Effector memory CD4-positive, alpha-beta T cell (primary cell): ENCODE measurements around the gene PHKA1.

Experiments used
- DNase-seq, 3 donors: peaks; one replicate each; pipeline ENCODE4 v3.0.0-alpha.2; 2020
- H3K27ac ChIP-seq: 2 replicates; pipeline ENCODE4 v1.7.0; 2013; ENCODE audit warnings: mild to moderate bottlenecking, low read length, moderate library complexity; ENCODE audit not compliant: insufficient read depth, poor library complexity, severe bottlenecking
- H3K27me3 ChIP-seq: replicated peaks from 2 replicates; pipeline ENCODE4 v1.7.0; 2013; ENCODE audit warnings: mild to moderate bottlenecking, low read length; ENCODE audit not compliant: insufficient read depth, control insufficient read depth, poor library complexity, severe bottlenecking
- H3K36me3 ChIP-seq: 2 replicates; pipeline ENCODE4 v1.7.0; 2013; ENCODE audit warnings: mild to moderate bottlenecking, low read length, moderate library complexity; ENCODE audit not compliant: control insufficient read depth, insufficient read depth
- H3K4me1 ChIP-seq: 2 replicates; pipeline ENCODE4 v1.7.0; 2013; ENCODE audit warnings: low read length, mild to moderate bottlenecking; ENCODE audit not compliant: control insufficient read depth, insufficient read depth, poor library complexity, severe bottlenecking
- H3K4me3 ChIP-seq: 2 replicates; pipeline ENCODE4 v1.7.0; 2013; ENCODE audit warnings: low read length, low read depth, mild to moderate bottlenecking; ENCODE audit not compliant: insufficient read depth, poor library complexity, severe bottlenecking
- H3K9me3 ChIP-seq: 2 replicates; pipeline ENCODE4 v1.7.0; 2013; ENCODE audit warnings: mild to moderate bottlenecking, low read length, moderate library complexity; ENCODE audit not compliant: control insufficient read depth

The PHKA1 gene

DNA sequence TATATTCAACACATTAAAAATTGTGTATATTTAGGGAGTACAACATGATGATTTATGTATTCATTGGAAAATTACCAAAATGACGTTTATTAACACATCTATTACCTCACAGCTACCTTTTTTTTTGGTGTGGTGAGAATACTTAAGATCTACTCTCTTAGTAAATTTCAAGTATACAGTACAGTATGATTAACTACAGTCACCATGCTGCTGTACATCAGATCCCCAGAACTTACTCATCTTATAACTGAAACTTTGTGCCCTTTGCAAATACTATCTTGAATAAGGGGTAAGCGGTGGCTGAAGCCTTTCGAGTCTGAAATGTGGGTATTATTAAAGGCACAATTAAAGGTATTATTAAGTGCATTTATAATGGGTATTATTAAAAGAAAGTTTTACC lies 976 bp downstream of the PHKA1 start:
- Histone ChIP-seq H3K27ac (no peak overlapping the region), H3K9me3 (no peaks in the 10 kb centered on the region), H3K4me1 (no peaks in the 10 kb centered on the region), H3K36me3 (no peaks in the 10 kb centered on the region), H3K4me3 (no peak overlapping the region), H3K27me3 (no peaks in the 10 kb centered on the region)
- DNase-seq = no peak

DNA sequence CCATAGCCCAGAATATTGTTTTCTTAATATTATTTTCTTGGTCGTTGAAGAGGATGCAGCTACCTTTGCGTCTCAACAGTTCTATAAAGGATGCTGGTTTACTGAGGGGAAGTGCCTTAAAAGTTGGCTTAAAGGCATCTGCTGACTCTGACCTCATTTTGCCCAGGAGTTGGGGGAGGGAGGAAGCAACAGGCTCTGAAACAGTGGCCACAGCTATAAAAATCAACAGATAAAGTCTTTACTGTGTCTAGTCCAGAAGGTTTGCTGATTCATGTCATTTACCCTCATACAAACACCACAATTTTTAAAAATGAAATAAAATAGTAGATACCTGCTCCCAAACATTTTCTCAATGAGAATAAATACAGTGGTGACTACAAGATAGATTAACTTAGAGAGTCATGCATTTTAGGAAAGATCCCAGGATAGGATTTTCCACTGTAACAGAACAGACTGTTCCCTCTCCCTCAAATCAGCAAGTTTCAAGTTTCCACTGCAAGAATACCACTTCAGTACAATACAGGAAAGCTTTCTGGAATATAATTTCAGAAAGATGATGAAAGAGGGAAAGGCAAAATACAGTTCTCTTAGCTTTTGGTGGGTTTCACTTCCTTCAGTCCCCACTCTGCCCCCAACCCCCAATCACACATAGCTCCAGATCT lies 1.9 kb downstream of the PHKA1 start:
- Histone ChIP-seq H3K27ac (no peak overlapping the region), H3K36me3 (no peaks in the 10 kb centered on the region), H3K9me3 (no peaks in the 10 kb centered on the region), H3K27me3 (no peaks in the 10 kb centered on the region), H3K4me1 (no peaks in the 10 kb centered on the region), H3K4me3 (no peak overlapping the region)
- no peak for DNase-seq

DNA sequence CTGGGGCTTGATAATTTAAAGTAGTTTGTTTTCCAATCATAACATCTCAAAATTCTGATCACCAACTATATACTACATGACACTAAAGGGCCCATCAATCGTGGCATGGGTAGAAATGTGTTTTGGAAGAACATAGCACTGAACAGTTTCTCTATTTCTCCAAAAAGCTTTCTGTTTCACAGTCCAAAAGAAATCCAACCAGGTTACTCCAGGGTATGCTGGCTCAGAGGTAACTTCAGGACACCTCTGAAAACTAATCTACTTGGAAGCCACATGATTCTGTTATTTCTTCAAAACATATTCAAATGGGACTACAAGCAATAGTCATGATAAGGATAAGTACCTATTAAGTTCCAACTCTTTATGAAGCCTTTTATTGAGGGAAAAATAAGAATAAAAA lies 8.3 kb downstream of the PHKA1 start:
- H3K4me3 ChIP-seq = no peak overlapping the region
- no peaks in the 10 kb centered on the region for H3K4me1 ChIP-seq
- H3K27ac ChIP-seq = no peak overlapping the region
- H3K9me3 ChIP-seq = no peaks in the 10 kb centered on the region
- H3K36me3 ChIP-seq = no peaks in the 10 kb centered on the region
- no peaks in the 10 kb centered on the region for H3K27me3 ChIP-seq
- no peak for DNase-seq

DNA sequence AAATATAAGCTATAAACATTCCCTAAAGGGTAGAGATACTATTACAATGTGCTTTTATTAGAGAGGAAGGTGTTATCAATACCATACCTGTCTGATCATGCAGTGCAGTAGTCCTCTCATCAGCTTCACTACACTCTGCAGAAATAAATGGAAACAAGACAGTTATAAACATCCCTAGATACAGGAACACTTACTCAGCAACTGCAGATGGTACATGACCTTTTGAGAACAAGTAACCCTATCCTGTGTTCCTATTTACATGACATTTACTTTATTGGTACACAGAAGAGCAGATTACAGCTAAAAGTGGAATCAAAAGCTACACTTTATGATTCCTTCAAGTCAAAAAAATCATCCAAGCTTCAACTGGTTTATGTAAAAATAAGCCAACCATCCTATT lies 9.0 kb downstream of the PHKA1 start:
- Histone ChIP-seq H3K9me3 (no peaks in the 10 kb centered on the region), H3K4me1 (no peaks in the 10 kb centered on the region), H3K36me3 (no peaks in the 10 kb centered on the region)

DNA sequence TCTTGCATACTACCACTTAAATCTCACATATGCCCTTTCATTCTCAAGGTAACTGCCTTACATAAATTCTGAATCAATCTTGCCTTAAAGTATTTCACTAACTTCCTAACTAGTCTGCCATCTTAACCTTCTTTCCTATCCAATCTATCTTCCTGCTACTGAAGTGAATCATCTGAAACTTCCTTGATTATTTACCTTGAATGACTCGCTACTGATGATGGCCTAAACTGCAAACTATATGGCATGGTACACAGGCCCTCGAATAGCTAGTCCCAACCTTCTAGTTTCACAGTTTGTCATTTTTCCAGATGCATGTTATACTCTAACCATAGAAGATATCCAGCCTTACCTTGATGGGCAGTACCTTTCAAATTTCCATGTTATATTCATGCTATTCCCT lies 19.9 kb downstream of the PHKA1 start:
- no peak for DNase-seq
- H3K36me3 ChIP-seq = no peaks in the 10 kb centered on the region
- H3K27ac ChIP-seq = no peak overlapping the region
- no peak overlapping the region for H3K4me3 ChIP-seq
- no peaks in the 10 kb centered on the region for H3K27me3 ChIP-seq
- H3K9me3 ChIP-seq = no peaks in the 10 kb centered on the region
- H3K4me1 ChIP-seq = no peaks in the 10 kb centered on the region

More for the DNA sequence above, 9.0 kb downstream of the PHKA1 start:
- Histone ChIP-seq H3K4me3 (no peak overlapping the region), H3K27me3 (no peaks in the 10 kb centered on the region), H3K27ac (no peak overlapping the region)
- DNase-seq = no peak

DNA sequence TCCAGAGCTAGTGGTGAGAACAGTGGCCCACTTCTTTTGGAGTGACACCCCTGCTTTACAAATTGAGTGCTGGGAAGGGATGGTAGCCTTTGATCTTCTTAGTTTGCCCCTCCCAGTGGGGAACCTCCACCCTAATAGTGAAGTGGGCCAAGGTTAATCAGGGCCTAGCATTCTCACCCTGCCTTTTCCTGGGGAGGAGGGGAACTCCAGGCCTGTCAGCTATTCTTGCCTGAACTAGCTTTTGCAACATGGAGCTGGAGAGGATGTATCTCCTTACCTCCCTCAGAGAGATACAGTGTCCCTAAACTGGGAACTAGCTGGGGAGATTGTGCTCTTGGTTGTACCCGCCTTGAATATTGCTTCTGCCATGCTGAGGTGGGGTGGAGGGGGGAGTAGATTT lies 20.6 kb downstream of the PHKA1 start:
- H3K4me1 ChIP-seq = no peaks in the 10 kb centered on the region
- no peaks in the 10 kb centered on the region for H3K27me3 ChIP-seq
- H3K27ac ChIP-seq = no peak overlapping the region

DNA sequence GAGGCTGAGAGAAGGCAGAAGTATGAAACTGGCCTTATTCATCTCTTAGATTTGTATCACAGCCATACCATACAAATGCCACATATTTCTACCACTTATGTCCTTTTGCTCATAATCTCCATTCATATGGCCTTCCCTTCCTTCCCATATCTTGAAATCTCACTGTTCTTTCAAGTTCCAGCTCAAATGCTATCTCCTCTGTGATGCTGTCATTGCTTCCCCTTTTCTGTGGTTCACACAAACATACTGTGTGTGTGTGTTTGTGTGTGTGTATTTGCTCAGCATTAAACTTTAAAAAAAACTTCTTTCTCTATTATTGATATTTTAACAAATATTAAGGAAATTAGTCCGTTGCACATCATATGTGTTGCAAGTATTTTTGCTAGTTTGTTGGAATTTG lies 26.7 kb downstream of the PHKA1 start:
- DNase-seq = no peak
- Histone ChIP-seq H3K36me3 (no peaks in the 10 kb centered on the region), H3K27ac (no peak overlapping the region), H3K27me3 (no peaks in the 10 kb centered on the region), H3K4me1 (no peaks in the 10 kb centered on the region), H3K9me3 (no peaks in the 10 kb centered on the region), H3K4me3 (no peak overlapping the region)

More for the DNA sequence above, 20.6 kb downstream of the PHKA1 start:
- no peak overlapping the region for H3K4me3 ChIP-seq
- H3K36me3 ChIP-seq = no peaks in the 10 kb centered on the region
- no peak for DNase-seq
- H3K9me3 ChIP-seq = no peaks in the 10 kb centered on the region

DNA sequence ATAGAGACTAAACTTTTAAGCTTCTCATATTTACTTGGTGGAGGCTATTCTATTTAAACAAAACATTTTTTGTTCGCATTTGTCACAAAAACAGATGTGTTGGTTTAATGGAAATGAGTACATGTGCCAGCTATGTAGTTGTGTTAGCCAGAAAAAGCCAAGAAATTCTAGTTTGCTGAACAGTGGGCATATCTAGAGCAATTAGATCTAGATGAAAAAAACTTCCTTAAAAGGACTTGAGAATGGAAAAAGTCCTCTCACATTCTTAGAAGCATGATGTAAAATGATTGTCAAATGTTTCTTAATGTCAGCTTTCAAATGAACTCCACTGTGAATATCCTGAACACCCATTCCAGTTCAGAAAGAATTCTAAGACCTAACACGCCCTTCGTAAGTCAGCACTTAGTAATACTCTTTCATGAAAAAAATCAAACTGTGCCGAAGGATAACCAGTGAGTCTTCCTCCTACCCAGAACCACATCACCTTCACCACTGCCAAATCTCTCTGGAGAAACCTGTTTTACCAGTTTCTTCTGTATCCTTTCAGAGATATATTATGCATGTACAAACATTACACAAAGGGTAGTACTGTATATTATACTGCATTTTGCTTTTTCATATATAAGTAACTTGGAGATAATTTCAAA lies 28.2 kb downstream of the PHKA1 start:
- Histone ChIP-seq H3K9me3 (no peaks in the 10 kb centered on the region), H3K27ac (no peak overlapping the region), H3K4me3 (no peak overlapping the region), H3K36me3 (no peaks in the 10 kb centered on the region), H3K4me1 (no peaks in the 10 kb centered on the region), H3K27me3 (no peaks in the 10 kb centered on the region)
- no peak for DNase-seq

DNA sequence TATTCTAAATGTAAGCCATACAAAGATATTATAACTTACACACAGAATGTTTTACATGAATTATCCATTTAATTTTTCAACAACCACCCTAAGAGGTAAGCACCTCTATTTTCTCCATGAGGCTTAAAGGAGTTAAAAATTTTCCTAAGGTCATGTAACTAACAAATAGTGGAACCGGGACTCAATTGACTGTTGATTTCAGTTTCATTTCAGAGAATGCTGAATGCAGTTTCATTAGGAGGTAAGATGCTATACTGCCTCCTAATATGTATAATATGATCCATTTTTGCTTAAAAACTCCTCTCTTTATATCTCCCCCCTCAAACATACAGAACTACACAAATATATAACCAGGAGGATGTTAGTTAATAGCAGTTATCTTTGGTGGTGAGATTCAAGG lies 29.1 kb downstream of the PHKA1 start:
- Histone ChIP-seq H3K4me1 (no peaks in the 10 kb centered on the region), H3K9me3 (no peaks in the 10 kb centered on the region), H3K4me3 (no peak overlapping the region), H3K36me3 (no peaks in the 10 kb centered on the region), H3K27me3 (no peaks in the 10 kb centered on the region), H3K27ac (no peak overlapping the region)
- no peak for DNase-seq

DNA sequence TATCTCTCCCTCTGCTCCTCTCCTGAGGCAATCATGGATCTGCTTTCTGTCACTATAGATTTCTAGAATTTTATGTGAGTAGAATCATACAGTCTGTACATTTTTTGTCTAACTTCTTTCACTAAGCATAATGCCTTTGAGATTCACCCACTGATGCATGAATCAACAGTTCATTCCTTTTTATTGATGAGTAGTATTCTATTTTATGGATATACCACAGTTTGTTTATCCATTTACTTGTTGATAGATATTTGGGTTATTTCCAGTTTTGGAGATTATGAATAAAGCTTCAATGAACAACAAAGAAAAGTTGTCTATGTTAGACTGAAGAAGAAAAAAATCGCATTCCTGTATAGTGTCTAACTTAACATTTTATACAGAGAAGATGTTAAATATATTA lies 30.5 kb downstream of the PHKA1 start:
- Histone ChIP-seq H3K4me1 (no peaks in the 10 kb centered on the region), H3K9me3 (no peaks in the 10 kb centered on the region), H3K36me3 (no peaks in the 10 kb centered on the region), H3K4me3 (no peak overlapping the region), H3K27ac (no peak overlapping the region), H3K27me3 (no peaks in the 10 kb centered on the region)
- DNase-seq = no peak
